GM23338 (cell line): ENCODE results near the gene KCNA1. TPM values are rescaled to one million over a fixed set of nuclear protein-coding genes. Genes with fewer than 3 reads are reported as not detected.

ENCODE experiments used
- ATAC-seq: fragments of 200-7000 bp; cut with Tn5 transposase; 3 replicates; pipeline ENCODE4 v1.9.1; 2020
- DNase-seq: peaks from one replicate; pipeline ENCODE4 v3.0.0-alpha.2; 2015; ENCODE audit warnings: low spot score
- H2AFZ ChIP-seq: fragments of 200-600 bp; sonication (generic); 2 replicates; pipeline ENCODE4 v1.8.0; 2016; ENCODE audit warnings: antibody characterized with exemption, mild to moderate bottlenecking, moderate library complexity
- H3F3A ChIP-seq: fragments of 200-600 bp; sonication (generic); replicated peaks from 2 replicates; pipeline ENCODE4 v1.8.0; 2017; ENCODE audit warnings: antibody characterized with exemption, mixed run types, low read depth
- H3K27ac ChIP-seq: fragments of 200-600 bp; sonication (generic); 2 replicates; pipeline ENCODE4 v1.6.1; 2016; ENCODE audit warnings: low read depth
- H3K27me3 ChIP-seq: fragments of 200-600 bp; sonication (generic); 2 replicates; pipeline ENCODE4 v1.8.0; 2016; ENCODE audit warnings: mild to moderate bottlenecking, mixed run types, moderate library complexity; ENCODE audit not compliant: insufficient read depth
- H3K36me3 ChIP-seq: fragments of 200-600 bp; sonication (generic); 2 replicates; pipeline ENCODE4 v1.8.0; 2016; ENCODE audit warnings: mild to moderate bottlenecking; ENCODE audit not compliant: insufficient read depth
- H3K4me1 ChIP-seq: fragments of 200-600 bp; sonication (generic); 2 replicates; pipeline ENCODE4 v1.8.0; 2016; ENCODE audit warnings: mild to moderate bottlenecking, moderate library complexity; ENCODE audit not compliant: insufficient read depth
- H3K4me2 ChIP-seq: fragments of 200-600 bp; sonication (generic); 2 replicates; pipeline ENCODE4 v1.7.1; 2017; ENCODE audit warnings: mixed run types
- H3K4me3 ChIP-seq: fragments of 200-600 bp; sonication (generic); 2 replicates; pipeline ENCODE4 v1.6.1; 2016; ENCODE audit warnings: mixed run types
- H3K79me2 ChIP-seq: fragments of 200-600 bp; sonication (generic); replicated peaks from 2 replicates; pipeline ENCODE4 v1.8.0; 2017; ENCODE audit warnings: mild to moderate bottlenecking; ENCODE audit not compliant: insufficient read depth
- H3K9me2 ChIP-seq: fragments of 200-600 bp; sonication (generic); 2 replicates; pipeline ENCODE4 v1.8.0; 2017; ENCODE audit not compliant: insufficient read depth
- H4K20me1 ChIP-seq: fragments of 200-600 bp; sonication (generic); replicated peaks from 2 replicates; pipeline ENCODE4 v1.8.0; 2017; ENCODE audit warnings: mild to moderate bottlenecking; ENCODE audit not compliant: insufficient read depth
- H3K27ac Mint-ChIP-seq: 2 replicates; pipeline ENCODE4 v1.8.0; 2020; ENCODE audit warnings: inconsistent platforms, mild to moderate bottlenecking, moderate library complexity, mixed read lengths
- H3K27me3 Mint-ChIP-seq: 3 replicates; pipeline ENCODE4 v1.8.0; 2022; ENCODE audit warnings: low read depth, mild to moderate bottlenecking, moderate library complexity, mixed read lengths, inconsistent platforms; ENCODE audit not compliant: insufficient read depth, poor library complexity
- H3K36me3 Mint-ChIP-seq: 3 replicates; pipeline ENCODE4 v1.8.0; 2021; ENCODE audit warnings: low read depth, mild to moderate bottlenecking, inconsistent platforms, moderate library complexity, mixed read lengths
- H3K4me1 Mint-ChIP-seq: 3 replicates; pipeline ENCODE4 v1.8.0; 2020; ENCODE audit warnings: mild to moderate bottlenecking, inconsistent platforms, mixed read lengths
- H3K4me3 Mint-ChIP-seq: 3 replicates; pipeline ENCODE4 v1.8.0; 2021; ENCODE audit warnings: moderate library complexity, mild to moderate bottlenecking, inconsistent platforms, mixed read lengths
- H3K9me3 Mint-ChIP-seq: 3 replicates; pipeline ENCODE4 v1.8.0; 2020; ENCODE audit warnings: moderate library complexity, mild to moderate bottlenecking, inconsistent platforms, mixed read lengths
- CREB1 ChIP-seq: fragments of 250-450 bp; sonication (Bioruptor Pico); IDR thresholded peaks from 2 replicates; pipeline ENCODE4 v1.5.0; 2020; ENCODE audit warnings: low read depth, mild to moderate bottlenecking, moderate library complexity
- EZH2 ChIP-seq: fragments of 200-600 bp; sonication (generic); IDR thresholded peaks from one replicate; pipeline ENCODE4 v1.8.0; 2017; ENCODE audit warnings: antibody characterized with exemption, mild to moderate bottlenecking, low read depth; ENCODE audit not compliant: unreplicated experiment
- EZH2phosphoT487 ChIP-seq: fragments of 200-600 bp; sonication (generic); IDR thresholded peaks from one replicate; pipeline ENCODE4 v1.8.1; 2018; ENCODE audit warnings: antibody characterized with exemption; ENCODE audit not compliant: unreplicated experiment
- JUNB ChIP-seq: IDR thresholded peaks from one replicate; pipeline ENCODE4 v1.6.1; 2016; ENCODE audit warnings: antibody characterized with exemption; ENCODE audit not compliant: unreplicated experiment
- NANOG ChIP-seq: IDR thresholded peaks from 2 replicates; pipeline ENCODE4 v1.6.1; 2016; ENCODE audit warnings: antibody characterized with exemption, borderline replicate concordance
- POLR2AphosphoS5 ChIP-seq: IDR thresholded peaks from 2 replicates; pipeline ENCODE4 v1.6.1; 2016; ENCODE audit warnings: antibody characterized with exemption, low read depth
- STAT1 ChIP-seq: IDR thresholded peaks from one replicate; pipeline ENCODE4 v1.6.1; 2016; ENCODE audit warnings: antibody characterized with exemption; ENCODE audit not compliant: unreplicated experiment
- ZNF114 ChIP-seq: fragments of 250-450 bp; sonication (Bioruptor Pico); IDR thresholded peaks from 2 replicates; pipeline ENCODE4 v1.5.0; 2020; ENCODE audit warnings: mild to moderate bottlenecking, moderate library complexity
- ZNF331 ChIP-seq: fragments of 250-450 bp; sonication (Bioruptor Pico); IDR thresholded peaks from 2 replicates; pipeline ENCODE4 v1.5.0; 2020; ENCODE audit warnings: low read depth, mild to moderate bottlenecking, moderate library complexity
- polyA plus RNA-seq: library from polyadenylated mRNA; unstranded; fragments of >200 nt; fragmentation: Nextera tagmentation; extraction: Ambion mirVana; gene quantifications from 2 replicates; pipeline ENCODE4 v1.2.1, GENCODE V29; 2016
- total RNA-seq: library from RNA; depleted of rRNA; stranded (reverse); fragments of >200 nt; shearing (Covaris generic); gene quantifications from 2 replicates; pipeline ENCODE4 v1.2.3, GENCODE V29; 2014
- TF ChIP-seq, protein P1 (sequence below): fragments of 250-450 bp; sonication (Bioruptor Pico); IDR thresholded peaks from 2 replicates; pipeline ENCODE4 v1.5.0; 2020; ENCODE audit warnings: mild to moderate bottlenecking, moderate library complexity
- TF ChIP-seq, protein P2 (sequence below): IDR thresholded peaks from 2 replicates; pipeline ENCODE4 v1.6.1; 2016; ENCODE audit warnings: antibody characterized with exemption
- TF ChIP-seq, protein P3 (sequence below), 2 experiments: fragments of 200-600 bp in 1 of 2; sonication (generic) in 1 of 2; conservative IDR thresholded peaks; 2 replicates each; pipeline versions ENCODE4 v1.5.1 to v1.6.1; 2016 to 2017; ENCODE audit warnings: antibody characterized with exemption in 2 of 2, low read depth in 2 of 2, mild to moderate bottlenecking in 2 of 2, moderate library complexity in 1 of 2

KCNA1 gene
- total and polyA plus RNA-seq, 2 experiments from 2014 or later: 0.10 to 1.2 TPM

DNA sequence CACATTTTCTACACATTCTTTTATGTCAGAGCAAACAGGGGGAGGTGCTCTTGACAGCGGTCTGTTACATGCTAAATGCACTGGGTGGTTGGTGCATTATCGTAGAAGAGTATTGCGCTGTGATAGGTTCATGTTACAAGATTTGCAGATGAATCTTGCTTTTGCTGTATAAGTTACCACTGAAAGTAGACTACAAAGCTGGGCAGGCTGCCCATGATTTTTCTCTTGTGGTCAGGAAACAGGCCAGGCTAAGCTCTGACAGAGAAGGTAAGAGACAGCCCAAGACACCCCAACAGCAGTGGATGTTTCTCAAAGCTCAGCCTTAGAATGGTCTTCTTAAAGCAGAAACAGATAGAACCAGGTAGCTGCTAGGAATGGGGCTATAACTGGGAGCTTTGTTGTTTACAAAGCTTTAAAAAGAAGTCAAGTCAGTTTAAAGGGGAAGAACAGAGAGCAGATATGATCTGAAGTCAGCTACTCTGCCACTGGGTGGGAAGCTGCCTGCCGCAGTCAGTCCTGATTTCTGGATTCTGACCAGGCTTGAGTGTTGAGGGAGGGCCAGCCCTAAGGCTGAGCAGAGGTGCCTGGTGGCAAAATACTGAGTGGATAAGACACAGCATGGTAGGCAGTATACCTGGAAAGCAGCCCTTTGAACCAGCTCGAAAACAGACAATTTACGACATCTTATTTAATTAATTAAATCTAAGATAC lies 9.4 kb downstream of the KCNA1 start (continued):
- TF ChIP-seq, protein P1, sequence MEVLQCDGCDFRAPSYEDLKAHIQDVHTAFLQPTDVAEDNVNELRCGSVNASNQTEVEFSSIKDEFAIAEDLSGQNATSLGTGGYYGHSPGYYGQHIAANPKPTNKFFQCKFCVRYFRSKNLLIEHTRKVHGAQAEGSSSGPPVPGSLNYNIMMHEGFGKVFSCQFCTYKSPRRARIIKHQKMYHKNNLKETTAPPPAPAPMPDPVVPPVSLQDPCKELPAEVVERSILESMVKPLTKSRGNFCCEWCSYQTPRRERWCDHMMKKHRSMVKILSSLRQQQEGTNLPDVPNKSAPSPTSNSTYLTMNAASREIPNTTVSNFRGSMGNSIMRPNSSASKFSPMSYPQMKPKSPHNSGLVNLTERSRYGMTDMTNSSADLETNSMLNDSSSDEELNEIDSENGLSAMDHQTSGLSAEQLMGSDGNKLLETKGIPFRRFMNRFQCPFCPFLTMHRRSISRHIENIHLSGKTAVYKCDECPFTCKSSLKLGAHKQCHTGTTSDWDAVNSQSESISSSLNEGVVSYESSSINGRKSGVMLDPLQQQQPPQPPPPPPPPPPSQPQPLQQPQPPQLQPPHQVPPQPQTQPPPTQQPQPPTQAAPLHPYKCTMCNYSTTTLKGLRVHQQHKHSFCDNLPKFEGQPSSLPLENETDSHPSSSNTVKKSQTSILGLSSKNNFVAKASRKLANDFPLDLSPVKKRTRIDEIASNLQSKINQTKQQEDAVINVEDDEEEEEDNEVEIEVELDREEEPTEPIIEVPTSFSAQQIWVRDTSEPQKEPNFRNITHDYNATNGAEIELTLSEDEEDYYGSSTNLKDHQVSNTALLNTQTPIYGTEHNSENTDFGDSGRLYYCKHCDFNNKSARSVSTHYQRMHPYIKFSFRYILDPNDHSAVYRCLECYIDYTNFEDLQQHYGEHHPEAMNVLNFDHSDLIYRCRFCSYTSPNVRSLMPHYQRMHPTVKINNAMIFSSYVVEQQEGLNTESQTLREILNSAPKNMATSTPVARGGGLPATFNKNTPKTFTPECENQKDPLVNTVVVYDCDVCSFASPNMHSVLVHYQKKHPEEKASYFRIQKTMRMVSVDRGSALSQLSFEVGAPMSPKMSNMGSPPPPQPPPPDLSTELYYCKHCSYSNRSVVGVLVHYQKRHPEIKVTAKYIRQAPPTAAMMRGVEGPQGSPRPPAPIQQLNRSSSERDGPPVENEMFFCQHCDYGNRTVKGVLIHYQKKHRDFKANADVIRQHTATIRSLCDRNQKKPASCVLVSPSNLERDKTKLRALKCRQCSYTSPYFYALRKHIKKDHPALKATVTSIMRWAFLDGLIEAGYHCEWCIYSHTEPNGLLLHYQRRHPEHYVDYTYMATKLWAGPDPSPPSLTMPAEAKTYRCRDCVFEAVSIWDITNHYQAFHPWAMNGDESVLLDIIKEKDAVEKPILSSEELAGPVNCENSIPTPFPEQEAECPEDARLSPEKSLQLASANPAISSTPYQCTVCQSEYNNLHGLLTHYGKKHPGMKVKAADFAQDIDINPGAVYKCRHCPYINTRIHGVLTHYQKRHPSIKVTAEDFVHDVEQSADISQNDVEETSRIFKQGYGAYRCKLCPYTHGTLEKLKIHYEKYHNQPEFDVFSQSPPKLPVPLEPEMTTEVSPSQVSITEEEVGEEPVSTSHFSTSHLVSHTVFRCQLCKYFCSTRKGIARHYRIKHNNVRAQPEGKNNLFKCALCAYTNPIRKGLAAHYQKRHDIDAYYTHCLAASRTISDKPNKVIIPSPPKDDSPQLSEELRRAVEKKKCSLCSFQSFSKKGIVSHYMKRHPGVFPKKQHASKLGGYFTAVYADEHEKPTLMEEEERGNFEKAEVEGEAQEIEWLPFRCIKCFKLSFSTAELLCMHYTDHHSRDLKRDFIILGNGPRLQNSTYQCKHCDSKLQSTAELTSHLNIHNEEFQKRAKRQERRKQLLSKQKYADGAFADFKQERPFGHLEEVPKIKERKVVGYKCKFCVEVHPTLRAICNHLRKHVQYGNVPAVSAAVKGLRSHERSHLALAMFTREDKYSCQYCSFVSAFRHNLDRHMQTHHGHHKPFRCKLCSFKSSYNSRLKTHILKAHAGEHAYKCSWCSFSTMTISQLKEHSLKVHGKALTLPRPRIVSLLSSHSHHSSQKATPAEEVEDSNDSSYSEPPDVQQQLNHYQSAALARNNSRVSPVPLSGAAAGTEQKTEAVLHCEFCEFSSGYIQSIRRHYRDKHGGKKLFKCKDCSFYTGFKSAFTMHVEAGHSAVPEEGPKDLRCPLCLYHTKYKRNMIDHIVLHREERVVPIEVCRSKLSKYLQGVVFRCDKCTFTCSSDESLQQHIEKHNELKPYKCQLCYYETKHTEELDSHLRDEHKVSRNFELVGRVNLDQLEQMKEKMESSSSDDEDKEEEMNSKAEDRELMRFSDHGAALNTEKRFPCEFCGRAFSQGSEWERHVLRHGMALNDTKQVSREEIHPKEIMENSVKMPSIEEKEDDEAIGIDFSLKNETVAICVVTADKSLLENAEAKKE (CRISPR knock-in tag): no peak
- no peak for TF ChIP-seq ZNF331
- TF ChIP-seq, protein P2, sequence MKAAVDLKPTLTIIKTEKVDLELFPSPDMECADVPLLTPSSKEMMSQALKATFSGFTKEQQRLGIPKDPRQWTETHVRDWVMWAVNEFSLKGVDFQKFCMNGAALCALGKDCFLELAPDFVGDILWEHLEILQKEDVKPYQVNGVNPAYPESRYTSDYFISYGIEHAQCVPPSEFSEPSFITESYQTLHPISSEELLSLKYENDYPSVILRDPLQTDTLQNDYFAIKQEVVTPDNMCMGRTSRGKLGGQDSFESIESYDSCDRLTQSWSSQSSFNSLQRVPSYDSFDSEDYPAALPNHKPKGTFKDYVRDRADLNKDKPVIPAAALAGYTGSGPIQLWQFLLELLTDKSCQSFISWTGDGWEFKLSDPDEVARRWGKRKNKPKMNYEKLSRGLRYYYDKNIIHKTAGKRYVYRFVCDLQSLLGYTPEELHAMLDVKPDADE: no peak
- TF ChIP-seq CREB1 (CRISPR knock-in tag): no peak
- no peak for TF ChIP-seq EZH2phosphoT487
- no peak for TF ChIP-seq NANOG
- TF ChIP-seq STAT1: no peak
- TF ChIP-seq POLR2AphosphoS5: no peak
- no peak for TF ChIP-seq ZNF114 (CRISPR knock-in tag)

DNA sequence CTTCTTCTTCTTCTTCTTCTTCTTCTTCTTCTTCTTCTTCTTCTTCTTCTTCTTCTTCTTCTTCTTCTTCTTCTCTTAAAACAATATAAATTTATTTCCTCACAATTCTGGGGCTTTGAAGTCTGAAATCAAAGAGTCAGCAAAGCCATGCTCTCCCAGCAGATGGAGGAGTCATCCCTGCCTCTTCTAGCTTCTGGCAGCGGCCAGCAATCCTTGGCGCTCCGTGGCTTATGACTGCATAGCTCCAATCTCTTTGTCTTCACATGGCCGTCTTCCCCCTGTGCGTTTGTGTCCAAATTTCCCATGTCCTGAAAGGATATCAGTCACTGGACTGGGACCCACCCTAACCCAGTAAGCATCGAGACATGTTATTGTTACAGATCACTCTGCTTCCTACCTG lies 22.9 kb downstream of the KCNA1 start:
- Histone ChIP-seq H3K9me2 (no peaks in the 10 kb centered on the region), H3K4me3 (no peak overlapping the region), H2AFZ (no peak overlapping the region), H3K4me1 (no peaks in the 10 kb centered on the region), H3K27me3 (no peaks in the 10 kb centered on the region), H3F3A (no peaks in the 10 kb centered on the region), H3K36me3 (no peaks in the 10 kb centered on the region), H3K79me2 (no peaks in the 10 kb centered on the region), H3K27ac (no peak overlapping the region), H4K20me1 (no peaks in the 10 kb centered on the region), H3K4me2 (no peak overlapping the region)
- no peaks in the 10 kb centered on the region for H3K9me3 Mint-ChIP-seq
- no peaks in the 10 kb centered on the region for H3K36me3 Mint-ChIP-seq
- ATAC-seq (no peak), DNase-seq (no peak)
- no peaks in the 10 kb centered on the region for H3K27me3 Mint-ChIP-seq
- H3K4me3 Mint-ChIP-seq: no peak overlapping the region
- H3K4me1 Mint-ChIP-seq: 0 out of 3 replicates have a peak, but pooled peaks cover 3% of the 10 kb centered on the region
- no peak overlapping the region for H3K27ac Mint-ChIP-seq
- TF ChIP-seq CREB1 (CRISPR knock-in tag) (no peak), ZNF331 (no peak), STAT1 (no peak), EZH2phosphoT487 (no peak), ZNF114 (CRISPR knock-in tag) (no peak), EZH2 (no peak), NANOG (no peak), JUNB (no peak)
- TF ChIP-seq, protein P3, sequence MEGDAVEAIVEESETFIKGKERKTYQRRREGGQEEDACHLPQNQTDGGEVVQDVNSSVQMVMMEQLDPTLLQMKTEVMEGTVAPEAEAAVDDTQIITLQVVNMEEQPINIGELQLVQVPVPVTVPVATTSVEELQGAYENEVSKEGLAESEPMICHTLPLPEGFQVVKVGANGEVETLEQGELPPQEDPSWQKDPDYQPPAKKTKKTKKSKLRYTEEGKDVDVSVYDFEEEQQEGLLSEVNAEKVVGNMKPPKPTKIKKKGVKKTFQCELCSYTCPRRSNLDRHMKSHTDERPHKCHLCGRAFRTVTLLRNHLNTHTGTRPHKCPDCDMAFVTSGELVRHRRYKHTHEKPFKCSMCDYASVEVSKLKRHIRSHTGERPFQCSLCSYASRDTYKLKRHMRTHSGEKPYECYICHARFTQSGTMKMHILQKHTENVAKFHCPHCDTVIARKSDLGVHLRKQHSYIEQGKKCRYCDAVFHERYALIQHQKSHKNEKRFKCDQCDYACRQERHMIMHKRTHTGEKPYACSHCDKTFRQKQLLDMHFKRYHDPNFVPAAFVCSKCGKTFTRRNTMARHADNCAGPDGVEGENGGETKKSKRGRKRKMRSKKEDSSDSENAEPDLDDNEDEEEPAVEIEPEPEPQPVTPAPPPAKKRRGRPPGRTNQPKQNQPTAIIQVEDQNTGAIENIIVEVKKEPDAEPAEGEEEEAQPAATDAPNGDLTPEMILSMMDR (conservative IDR thresholded peaks at IDR 0.05; ENCODE audit: low read depth in 2 of 2): no peak
- TF ChIP-seq, protein P2: no peak
